Neural cell (in vitro differentiated cells): ENCODE measurements around the gene SYF2. TPM values are rescaled to one million over a fixed set of nuclear protein-coding genes. Genes with fewer than 3 reads are reported as not detected.

Experiments used
- H2AFZ ChIP-seq: fragments of 200-600, 300-800 bp; sonication (generic), shearing (Covaris generic); 2 replicates; pipeline ENCODE4 v1.6.0; 2014; ENCODE audit warnings: low read depth, mild to moderate bottlenecking, antibody characterized with exemption, low read length, moderate library complexity
- H3F3A ChIP-seq: fragments of 200-600 bp; shearing (Covaris generic); 2 replicates; pipeline ENCODE4 v1.6.1; 2016; ENCODE audit warnings: mild to moderate bottlenecking, moderate library complexity, mixed read lengths, antibody characterized with exemption, low read length; ENCODE audit not compliant: insufficient read depth, poor library complexity, severe bottlenecking
- H3K27ac ChIP-seq: fragments of 200-600, 300-800 bp; sonication (generic), shearing (Covaris generic); 2 replicates; pipeline ENCODE4 v1.5.1; 2014; ENCODE audit warnings: mild to moderate bottlenecking, low read length, moderate library complexity
- H3K27me3 ChIP-seq: fragments of 300-800, 200-600 bp; sonication (generic), shearing (Covaris generic); 2 replicates; pipeline ENCODE4 v1.6.0; 2014; ENCODE audit warnings: mild to moderate bottlenecking, low read depth, low read length, moderate library complexity; ENCODE audit not compliant: insufficient read depth
- H3K36me3 ChIP-seq: fragments of 300-800, 200-600 bp; sonication (generic), shearing (Covaris generic); 2 replicates; pipeline ENCODE4 v1.5.1; 2014; ENCODE audit warnings: mild to moderate bottlenecking, antibody characterized with exemption, low read length, moderate library complexity; ENCODE audit not compliant: insufficient read depth
- H3K4me2 ChIP-seq: fragments of 300-800, 200-600 bp; sonication (generic), shearing (Covaris generic); 2 replicates; pipeline ENCODE4 v1.6.0; 2014; ENCODE audit warnings: mild to moderate bottlenecking, low read length
- H3K4me3 ChIP-seq: fragments of 300-800, 200-600 bp; sonication (generic), shearing (Covaris generic); 2 replicates; pipeline ENCODE4 v1.5.1; 2014; ENCODE audit warnings: mild to moderate bottlenecking, low read length, moderate library complexity
- H3K79me2 ChIP-seq: fragments of 200-600 bp; shearing (Covaris generic); replicated peaks from 2 replicates; pipeline ENCODE4 v1.6.0; 2014; ENCODE audit warnings: mild to moderate bottlenecking, low read length, moderate library complexity; ENCODE audit not compliant: insufficient read depth
- H3K9ac ChIP-seq: fragments of 300-800, 200-600 bp; sonication (generic), shearing (Covaris generic); 2 replicates; pipeline ENCODE4 v1.6.1; 2016; ENCODE audit warnings: mild to moderate bottlenecking, low read length, mixed read lengths
- H3K9me2 ChIP-seq: fragments of 200-600 bp; shearing (Covaris generic); 2 replicates; pipeline ENCODE4 v1.6.1; 2016; ENCODE audit warnings: mild to moderate bottlenecking, low read length, mixed read lengths; ENCODE audit not compliant: insufficient read depth
- H3K9me3 ChIP-seq: fragments of 200-600, 300-800 bp; sonication (generic), shearing (Covaris generic); 2 replicates; pipeline ENCODE4 v1.6.1; 2016; ENCODE audit warnings: mild to moderate bottlenecking, mixed run types, low read length, moderate library complexity, mixed read lengths
- H4K20me1 ChIP-seq: fragments of 200-600 bp; shearing (Covaris generic); 2 replicates; pipeline ENCODE4 v1.6.1; 2016; ENCODE audit warnings: mild to moderate bottlenecking, mixed run types; ENCODE audit not compliant: insufficient read depth
- EP300 ChIP-seq: fragments of 450-650 bp; conservative IDR thresholded peaks from 2 replicates; pipeline ENCODE4 v1.6.1; 2014; ENCODE audit warnings: antibody characterized with exemption, mild to moderate bottlenecking, moderate library complexity; ENCODE audit not compliant: poor library complexity, severe bottlenecking
- EZH2 ChIP-seq: fragments of 200-600, 300-800 bp; shearing (Covaris generic), sonication (generic); IDR thresholded peaks from 2 replicates; pipeline ENCODE4 v1.6.1; 2014; ENCODE audit warnings: antibody characterized with exemption, low read length, borderline replicate concordance, mild to moderate bottlenecking; ENCODE audit not compliant: insufficient read depth, poor library complexity, severe bottlenecking
- MXI1 ChIP-seq: fragments of 450-650 bp; conservative IDR thresholded peaks from 2 replicates; pipeline ENCODE4 v1.6.1; 2014; ENCODE audit warnings: antibody characterized with exemption, mild to moderate bottlenecking; ENCODE audit not compliant: poor library complexity, severe bottlenecking
- POLR2AphosphoS5 ChIP-seq: IDR thresholded peaks from 2 replicates; pipeline ENCODE4 v1.6.1; 2012
- RAD21 ChIP-seq: fragments of 450-650 bp; conservative IDR thresholded peaks from 2 replicates; pipeline ENCODE4 v1.6.1; 2014; ENCODE audit warnings: antibody characterized with exemption, mild to moderate bottlenecking, moderate library complexity
- SMC3 ChIP-seq: fragments of 450-650 bp; conservative IDR thresholded peaks from 2 replicates; pipeline ENCODE4 v1.6.1; 2014; ENCODE audit warnings: antibody characterized with exemption, mild to moderate bottlenecking, moderate library complexity; ENCODE audit not compliant: poor library complexity
- TAF1 ChIP-seq: IDR thresholded peaks from 2 replicates; pipeline ENCODE4 v1.6.1; 2012; ENCODE audit warnings: low read depth
- polyA plus RNA-seq: library from polyadenylated mRNA; depleted of rRNA; stranded (reverse); fragments of >200 nt; gene quantifications from 2 replicates; pipeline ENCODE4 v1.2.3, GENCODE V29; 2014
- TF ChIP-seq, protein P1 (sequence below): IDR thresholded peaks from 2 replicates; pipeline ENCODE4 v1.6.1; 2012; ENCODE audit warnings: borderline replicate concordance
- TF ChIP-seq, protein P2 (sequence below): fragments of 450-650 bp; IDR thresholded peaks from 2 replicates; pipeline ENCODE4 v1.5.1; 2014; ENCODE audit warnings: antibody characterized with exemption, mild to moderate bottlenecking, moderate library complexity; ENCODE audit not compliant: poor library complexity, severe bottlenecking

SYF2 gene
- polyA plus RNA-seq, 1 donor from 2014 or later = 94.1 TPM

GRCh38 chr1:25193229-25193628 is 39.1 kb downstream of the SYF2 start:
- Histone ChIP-seq H3K27me3 (no peaks in the 10 kb centered on the region), H2AFZ (no peak overlapping the region), H4K20me1 (no peaks in the 10 kb centered on the region), H3K9me2 (no peaks in the 10 kb centered on the region), H3K27ac (no peak overlapping the region), H3K9me3 (no peaks in the 10 kb centered on the region), H3K9ac (no peak overlapping the region), H3K36me3 (no peaks in the 10 kb centered on the region), H3K4me2 (no peak overlapping the region), H3K4me3 (no peak overlapping the region), H3F3A (no peaks in the 10 kb centered on the region), H3K79me2 (no peaks in the 10 kb centered on the region)
- no peak for TF ChIP-seq EZH2
- no peak for TF ChIP-seq TAF1
- no peak for TF ChIP-seq SMC3
- TF ChIP-seq POLR2AphosphoS5 = no peak
- TF ChIP-seq, protein P1, sequence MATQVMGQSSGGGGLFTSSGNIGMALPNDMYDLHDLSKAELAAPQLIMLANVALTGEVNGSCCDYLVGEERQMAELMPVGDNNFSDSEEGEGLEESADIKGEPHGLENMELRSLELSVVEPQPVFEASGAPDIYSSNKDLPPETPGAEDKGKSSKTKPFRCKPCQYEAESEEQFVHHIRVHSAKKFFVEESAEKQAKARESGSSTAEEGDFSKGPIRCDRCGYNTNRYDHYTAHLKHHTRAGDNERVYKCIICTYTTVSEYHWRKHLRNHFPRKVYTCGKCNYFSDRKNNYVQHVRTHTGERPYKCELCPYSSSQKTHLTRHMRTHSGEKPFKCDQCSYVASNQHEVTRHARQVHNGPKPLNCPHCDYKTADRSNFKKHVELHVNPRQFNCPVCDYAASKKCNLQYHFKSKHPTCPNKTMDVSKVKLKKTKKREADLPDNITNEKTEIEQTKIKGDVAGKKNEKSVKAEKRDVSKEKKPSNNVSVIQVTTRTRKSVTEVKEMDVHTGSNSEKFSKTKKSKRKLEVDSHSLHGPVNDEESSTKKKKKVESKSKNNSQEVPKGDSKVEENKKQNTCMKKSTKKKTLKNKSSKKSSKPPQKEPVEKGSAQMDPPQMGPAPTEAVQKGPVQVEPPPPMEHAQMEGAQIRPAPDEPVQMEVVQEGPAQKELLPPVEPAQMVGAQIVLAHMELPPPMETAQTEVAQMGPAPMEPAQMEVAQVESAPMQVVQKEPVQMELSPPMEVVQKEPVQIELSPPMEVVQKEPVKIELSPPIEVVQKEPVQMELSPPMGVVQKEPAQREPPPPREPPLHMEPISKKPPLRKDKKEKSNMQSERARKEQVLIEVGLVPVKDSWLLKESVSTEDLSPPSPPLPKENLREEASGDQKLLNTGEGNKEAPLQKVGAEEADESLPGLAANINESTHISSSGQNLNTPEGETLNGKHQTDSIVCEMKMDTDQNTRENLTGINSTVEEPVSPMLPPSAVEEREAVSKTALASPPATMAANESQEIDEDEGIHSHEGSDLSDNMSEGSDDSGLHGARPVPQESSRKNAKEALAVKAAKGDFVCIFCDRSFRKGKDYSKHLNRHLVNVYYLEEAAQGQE = no peak

GRCh38 chr1:25192154-25192553 is 40.1 kb downstream of the SYF2 start:
- no peaks in the 10 kb centered on the region for H3K79me2 ChIP-seq
- H3K27ac ChIP-seq = no peak overlapping the region
- no peaks in the 10 kb centered on the region for H4K20me1 ChIP-seq
- no peaks in the 10 kb centered on the region for H3K27me3 ChIP-seq
- H3K9ac ChIP-seq = no peak overlapping the region
- H3K4me3 ChIP-seq = no peak overlapping the region
- no peak overlapping the region for H2AFZ ChIP-seq
- TF ChIP-seq, protein P2, sequence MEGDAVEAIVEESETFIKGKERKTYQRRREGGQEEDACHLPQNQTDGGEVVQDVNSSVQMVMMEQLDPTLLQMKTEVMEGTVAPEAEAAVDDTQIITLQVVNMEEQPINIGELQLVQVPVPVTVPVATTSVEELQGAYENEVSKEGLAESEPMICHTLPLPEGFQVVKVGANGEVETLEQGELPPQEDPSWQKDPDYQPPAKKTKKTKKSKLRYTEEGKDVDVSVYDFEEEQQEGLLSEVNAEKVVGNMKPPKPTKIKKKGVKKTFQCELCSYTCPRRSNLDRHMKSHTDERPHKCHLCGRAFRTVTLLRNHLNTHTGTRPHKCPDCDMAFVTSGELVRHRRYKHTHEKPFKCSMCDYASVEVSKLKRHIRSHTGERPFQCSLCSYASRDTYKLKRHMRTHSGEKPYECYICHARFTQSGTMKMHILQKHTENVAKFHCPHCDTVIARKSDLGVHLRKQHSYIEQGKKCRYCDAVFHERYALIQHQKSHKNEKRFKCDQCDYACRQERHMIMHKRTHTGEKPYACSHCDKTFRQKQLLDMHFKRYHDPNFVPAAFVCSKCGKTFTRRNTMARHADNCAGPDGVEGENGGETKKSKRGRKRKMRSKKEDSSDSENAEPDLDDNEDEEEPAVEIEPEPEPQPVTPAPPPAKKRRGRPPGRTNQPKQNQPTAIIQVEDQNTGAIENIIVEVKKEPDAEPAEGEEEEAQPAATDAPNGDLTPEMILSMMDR = no peak
- TF ChIP-seq EP300 (no peak), TAF1 (no peak), RAD21 (no peak), EZH2 (no peak), POLR2AphosphoS5 (no peak), MXI1 (no peak), SMC3 (no peak)
- TF ChIP-seq, protein P1 = no peak
- no peaks in the 10 kb centered on the region for H3K9me3 ChIP-seq
- no peaks in the 10 kb centered on the region for H3K36me3 ChIP-seq
- no peak overlapping the region for H3K4me2 ChIP-seq
- no peaks in the 10 kb centered on the region for H3F3A ChIP-seq
- no peaks in the 10 kb centered on the region for H3K9me2 ChIP-seq
